Measurements from ENCODE around the gene MAP7. TPM values are rescaled to one million over a fixed set of nuclear protein-coding genes. Genes with fewer than 3 reads are reported as not detected.
A peak's percentile ranks its signal among the peaks of the same experiment; 100 is the strongest.

The MAP7 gene
- total and polyA plus RNA-seq, 9 of the 15 experiments (the other 6 are each of a cell fraction or from before 2014, with no cell fraction given) = 0.76 to 7.7 (median 3.9) TPM

- Histone ChIP-seq H3K4me2 (ENCODE audit: insufficient read depth, low read length) (no peak overlapping the region), H3K27ac (ENCODE audit: extremely low read depth, low read depth, low read length) (no peak overlapping the region), H3K9ac (ENCODE audit: insufficient read depth in 1 of 2, low read depth in 2 of 2, low read length in 2 of 2) (no peak overlapping the region), H3K27me3 (ENCODE audit: control insufficient read depth in 2 of 2, insufficient read depth in 2 of 2, low read length in 2 of 2) (peaks cover 0 to 3% of the 10 kb centered on the region in 2 experiments; a peak in 2 of 5 replicates), H4K20me1 (replicated peaks; ENCODE audit: control insufficient read depth, insufficient read depth, low read length) (no peaks in the 10 kb centered on the region), H3K79me2 (ENCODE audit: control insufficient read depth, insufficient read depth, low read length) (no peaks in the 10 kb centered on the region), H3K4me1 (replicated peaks in 1 of 2; ENCODE audit: control insufficient read depth in 2 of 2, insufficient read depth in 2 of 2, low read length in 2 of 2) (no peaks in the 10 kb centered on the region), H3K9me1 (ENCODE audit: control insufficient read depth, insufficient read depth, low read length) (no peaks in the 10 kb centered on the region), H3K4me3 (no peak overlapping the region), H2AFZ (ENCODE audit: low read depth, low read length) (no peak overlapping the region), H3K9me3 (replicated peaks; ENCODE audit: control insufficient read depth, insufficient read depth, low read depth, low read length) (no peaks in the 10 kb centered on the region), H3K36me3 (ENCODE audit: control insufficient read depth, insufficient read depth, low read length) (no peaks in the 10 kb centered on the region)
- no peak for ATAC-seq
- no peak for TF ChIP-seq CCNT2 (IDR thresholded peaks at IDR 0.05; ENCODE audit: borderline replicate concordance, extremely low read depth, insufficient read length, low read depth, low read length)
- TF ChIP-seq CHAMP1 (IDR thresholded peaks at IDR 0.05) = no peak
- no peak for TF ChIP-seq GMEB1 (CRISPR knock-in tag; IDR thresholded peaks at IDR 0.05)
- TF ChIP-seq, protein P1, sequence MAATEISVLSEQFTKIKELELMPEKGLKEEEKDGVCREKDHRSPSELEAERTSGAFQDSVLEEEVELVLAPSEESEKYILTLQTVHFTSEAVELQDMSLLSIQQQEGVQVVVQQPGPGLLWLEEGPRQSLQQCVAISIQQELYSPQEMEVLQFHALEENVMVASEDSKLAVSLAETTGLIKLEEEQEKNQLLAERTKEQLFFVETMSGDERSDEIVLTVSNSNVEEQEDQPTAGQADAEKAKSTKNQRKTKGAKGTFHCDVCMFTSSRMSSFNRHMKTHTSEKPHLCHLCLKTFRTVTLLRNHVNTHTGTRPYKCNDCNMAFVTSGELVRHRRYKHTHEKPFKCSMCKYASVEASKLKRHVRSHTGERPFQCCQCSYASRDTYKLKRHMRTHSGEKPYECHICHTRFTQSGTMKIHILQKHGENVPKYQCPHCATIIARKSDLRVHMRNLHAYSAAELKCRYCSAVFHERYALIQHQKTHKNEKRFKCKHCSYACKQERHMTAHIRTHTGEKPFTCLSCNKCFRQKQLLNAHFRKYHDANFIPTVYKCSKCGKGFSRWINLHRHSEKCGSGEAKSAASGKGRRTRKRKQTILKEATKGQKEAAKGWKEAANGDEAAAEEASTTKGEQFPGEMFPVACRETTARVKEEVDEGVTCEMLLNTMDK (IDR thresholded peaks at IDR 0.05; ENCODE audit: borderline replicate concordance, insufficient read depth, low read depth, low read length, poor library complexity, severe bottlenecking) = no peak
- TF ChIP-seq MAFK (IDR thresholded peaks at IDR 0.05; ENCODE audit: low read length) = no peak
- no peak for TF ChIP-seq SUPT5H (IDR thresholded peaks at IDR 0.05)
- TF ChIP-seq CEBPB (tag; IDR thresholded peaks at IDR 0.05) = peak; percentile 59
- no peak for TF ChIP-seq CEBPG (CRISPR knock-in tag; IDR thresholded peaks at IDR 0.05)
- TF ChIP-seq CEBPG (tag; conservative IDR thresholded peaks at IDR 0.05 in 1 of 2, IDR thresholded peaks at IDR 0.05 in 1 of 2) = peak in 1 of 2 experiments; percentile 82; a peak in 2 of 4 replicates
- no peak for TF ChIP-seq LARP7 (IDR thresholded peaks at IDR 0.05)
- TF ChIP-seq, protein P2, sequence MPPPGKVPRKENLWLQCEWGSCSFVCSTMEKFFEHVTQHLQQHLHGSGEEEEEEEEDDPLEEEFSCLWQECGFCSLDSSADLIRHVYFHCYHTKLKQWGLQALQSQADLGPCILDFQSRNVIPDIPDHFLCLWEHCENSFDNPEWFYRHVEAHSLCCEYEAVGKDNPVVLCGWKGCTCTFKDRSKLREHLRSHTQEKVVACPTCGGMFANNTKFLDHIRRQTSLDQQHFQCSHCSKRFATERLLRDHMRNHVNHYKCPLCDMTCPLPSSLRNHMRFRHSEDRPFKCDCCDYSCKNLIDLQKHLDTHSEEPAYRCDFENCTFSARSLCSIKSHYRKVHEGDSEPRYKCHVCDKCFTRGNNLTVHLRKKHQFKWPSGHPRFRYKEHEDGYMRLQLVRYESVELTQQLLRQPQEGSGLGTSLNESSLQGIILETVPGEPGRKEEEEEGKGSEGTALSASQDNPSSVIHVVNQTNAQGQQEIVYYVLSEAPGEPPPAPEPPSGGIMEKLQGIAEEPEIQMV (tag; conservative IDR thresholded peaks at IDR 0.05; ENCODE audit: low read depth) = no peak
- TF ChIP-seq CREB1 (IDR thresholded peaks at IDR 0.05) = no peak
- TF ChIP-seq CREB1 (CRISPR knock-in tag; IDR thresholded peaks at IDR 0.05) = no peak
- intact Hi-C loops (cut with micrococcal nuclease) = no loop called here
- no peak for FAIRE-seq
- BruUV-seq (replicated peaks) = no TSS peak
- ChIA-PET CTCF (ENCODE audit: low intra/inter-chr PET ratio) (interaction anchor here (0.8 to 1.9 kb wide), 3 partner anchors 206 to 451 kb away, joined by 3 to 8 read pairs (median 6); partner anchors contain the start of genes MAP3K5 and MAP7), POLR2A (interaction anchor here (0.6 to 1.1 kb wide), 2 partner anchors 8 to 211 kb away, joined by 3 read pairs; no protein-coding TSS in a partner anchor)
- 38% methylated on average over 3 of the region's 3 CpGs for WGBS (ENCODE audit: insufficient coverage, low coverage, missing lambda C conversion rate)
- in situ Hi-C loops (cut with MboI) = loop anchor here (25.0 kb wide), 1 partner anchor 196 kb away; no protein-coding TSS in a partner anchor
- DNase-seq (ENCODE audit: extremely low read depth in 1 of 4, low spot score in 3 of 4) = no peak
These were observed 208.9 kb downstream of the MAP7 start for GRCh38 chr6:136341367-136341766.
